ENCODE results near the gene GPR37.

GPR37 gene

GRCh38 chr7:124790645-124791044 is 25.1 kb upstream of the GPR37 start:
- no peak overlapping the region for H3K4me3 ChIP-seq (ENCODE audit: low read length)
- TF ChIP-seq, protein P1, sequence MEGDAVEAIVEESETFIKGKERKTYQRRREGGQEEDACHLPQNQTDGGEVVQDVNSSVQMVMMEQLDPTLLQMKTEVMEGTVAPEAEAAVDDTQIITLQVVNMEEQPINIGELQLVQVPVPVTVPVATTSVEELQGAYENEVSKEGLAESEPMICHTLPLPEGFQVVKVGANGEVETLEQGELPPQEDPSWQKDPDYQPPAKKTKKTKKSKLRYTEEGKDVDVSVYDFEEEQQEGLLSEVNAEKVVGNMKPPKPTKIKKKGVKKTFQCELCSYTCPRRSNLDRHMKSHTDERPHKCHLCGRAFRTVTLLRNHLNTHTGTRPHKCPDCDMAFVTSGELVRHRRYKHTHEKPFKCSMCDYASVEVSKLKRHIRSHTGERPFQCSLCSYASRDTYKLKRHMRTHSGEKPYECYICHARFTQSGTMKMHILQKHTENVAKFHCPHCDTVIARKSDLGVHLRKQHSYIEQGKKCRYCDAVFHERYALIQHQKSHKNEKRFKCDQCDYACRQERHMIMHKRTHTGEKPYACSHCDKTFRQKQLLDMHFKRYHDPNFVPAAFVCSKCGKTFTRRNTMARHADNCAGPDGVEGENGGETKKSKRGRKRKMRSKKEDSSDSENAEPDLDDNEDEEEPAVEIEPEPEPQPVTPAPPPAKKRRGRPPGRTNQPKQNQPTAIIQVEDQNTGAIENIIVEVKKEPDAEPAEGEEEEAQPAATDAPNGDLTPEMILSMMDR (conservative IDR thresholded peaks at IDR 0.05; ENCODE audit: low read length) = no peak
- DNase-seq (ENCODE audit: low read depth) = no peak

GRCh38 chr7:124785994-124786393 is 20.4 kb upstream of the GPR37 start:
- DNase-seq (ENCODE audit: low read depth) = no peak
- H3K4me3 ChIP-seq (ENCODE audit: low read length) = no peak overlapping the region
- TF ChIP-seq, protein P1 (conservative IDR thresholded peaks at IDR 0.05; ENCODE audit: low read length) = no peak

DNA sequence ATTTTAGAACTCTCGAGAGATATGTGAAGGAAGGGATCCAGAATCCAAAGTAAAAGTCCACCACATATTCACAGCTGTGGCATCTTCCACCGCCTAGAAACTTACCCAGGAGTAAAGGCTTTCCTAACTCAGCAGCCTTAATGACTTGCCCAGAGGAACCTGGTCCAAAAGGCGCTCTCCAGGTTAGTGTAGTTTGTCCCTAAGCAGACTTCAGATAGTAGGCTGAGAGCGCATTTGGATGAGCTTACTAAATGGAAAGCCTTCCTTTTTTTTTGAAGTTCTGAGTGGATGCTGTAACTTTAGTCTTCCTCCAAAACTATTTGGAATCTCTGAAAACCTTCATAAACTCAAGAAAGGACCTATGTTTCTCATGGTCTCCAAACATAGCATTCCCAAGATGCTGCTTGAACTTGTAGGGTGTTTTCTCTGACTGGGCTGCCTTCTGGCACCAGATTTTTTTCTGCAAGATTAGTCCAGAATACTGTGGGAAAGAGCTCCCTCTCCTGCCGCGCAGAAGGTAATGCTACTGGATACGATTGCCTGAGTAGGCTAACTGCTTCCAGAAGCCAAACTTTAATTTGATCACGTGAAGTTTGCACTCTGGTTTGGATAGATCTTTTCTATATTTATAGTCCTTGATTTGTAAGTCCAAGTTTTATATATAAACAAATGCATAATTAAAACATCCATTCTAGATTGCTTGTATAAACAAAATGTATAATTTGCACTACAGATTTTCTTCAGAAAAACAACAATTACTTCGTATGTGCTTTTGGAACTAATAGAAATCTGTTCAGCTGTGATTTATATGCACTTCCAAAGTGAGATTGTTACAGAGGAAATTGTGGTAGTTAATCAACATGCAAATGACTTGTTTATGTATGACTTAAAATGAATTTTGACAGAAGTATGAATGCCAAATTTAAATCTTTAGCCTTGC is 19.6 kb upstream of the GPR37 start:
- H3K4me3 ChIP-seq (ENCODE audit: low read length) = no peak overlapping the region
- peak; percentile 65 for DNase-seq (ENCODE audit: low read depth)
- TF ChIP-seq, protein P1 (conservative IDR thresholded peaks at IDR 0.05; ENCODE audit: low read length) = peak; percentile 95

- TF ChIP-seq, protein P1 (conservative IDR thresholded peaks at IDR 0.05; ENCODE audit: low read length) = no peak
- no peak for DNase-seq (ENCODE audit: low read depth)
- H3K4me3 ChIP-seq (ENCODE audit: low read length) = no peak overlapping the region
These were observed 17.7 kb upstream of the GPR37 start for GRCh38 chr7:124783271-124783670.

- H3K4me3 ChIP-seq (ENCODE audit: low read length) = no peak overlapping the region
- TF ChIP-seq, protein P1 (conservative IDR thresholded peaks at IDR 0.05; ENCODE audit: low read length) = no peak
- no peak for DNase-seq (ENCODE audit: low read depth)
These were observed 16.5 kb upstream of the GPR37 start for GRCh38 chr7:124781907-124782734.

- TF ChIP-seq, protein P1 (conservative IDR thresholded peaks at IDR 0.05; ENCODE audit: low read length) = no peak
- DNase-seq (ENCODE audit: low read depth) = no peak
- no peak overlapping the region for H3K4me3 ChIP-seq (ENCODE audit: low read length)
These were observed 15.8 kb upstream of the GPR37 start for GRCh38 chr7:124781418-124781817.
